ENCODE results near the gene STRN4. TPM values are rescaled to one million over a fixed set of nuclear protein-coding genes. Genes with fewer than 3 reads are reported as not detected.

The STRN4 gene
- total RNA-seq, 2 experiments from 2014 or later: 52.5 to 63.5 TPM

GRCh38 chr19:46678110-46678732, 68.0 kb downstream of the STRN4 start:
- H3K27me3 Mint-ChIP-seq: no peaks in the 10 kb centered on the region
- intact Hi-C loops (cut with micrococcal nuclease): no loop called here
- H3K9me3 Mint-ChIP-seq: no peaks in the 10 kb centered on the region
- H3K36me3 Mint-ChIP-seq (ENCODE audit: low read depth): peaks cover 55% of the 10 kb centered on the region
- ATAC-seq (peak; percentile 97), DNase-seq (peak; percentile 80)
- no peak overlapping the region for H3K4me3 Mint-ChIP-seq
- H3K4me1 Mint-ChIP-seq (ENCODE audit: low read depth): peaks cover 6% of the 10 kb centered on the region
- POLR2A ChIA-PET: interaction anchor here (1.0 to 1.3 kb wide), 2 partner anchors 17 to 76 kb away, joined by 3 to 4 read pairs; partner anchors contain the start of gene CALM3
- H3K27ac Mint-ChIP-seq: peak overlapping the region; percentile 56
- TF ChIP-seq CTCF (IDR thresholded peaks at IDR 0.05): no peak
- CTCF ChIA-PET: interaction anchor here (1.5 kb wide), 1 partner anchor 26 kb away, joined by 4 read pairs; no protein-coding TSS in a partner anchor

GRCh38 chr19:46674416-46675178, 71.7 kb downstream of the STRN4 start:
- no peak for ATAC-seq
- H3K27ac Mint-ChIP-seq: no peak overlapping the region
- TF ChIP-seq CTCF (IDR thresholded peaks at IDR 0.05): no peak
- H3K27me3 Mint-ChIP-seq: no peaks in the 10 kb centered on the region
- H3K36me3 Mint-ChIP-seq (ENCODE audit: low read depth): peaks cover 50% of the 10 kb centered on the region
- peaks cover 6% of the 10 kb centered on the region for H3K4me1 Mint-ChIP-seq (ENCODE audit: low read depth)
- H3K4me3 Mint-ChIP-seq: no peak overlapping the region
- H3K9me3 Mint-ChIP-seq: no peaks in the 10 kb centered on the region
- ChIA-PET CTCF (interaction anchor here (0.6 to 1.6 kb wide), 4 partner anchors 13 to 542 kb away, joined by 3 to 6 read pairs (median 4); no protein-coding TSS in a partner anchor), POLR2A (interaction anchor here (0.5 to 2.1 kb wide), 4 partner anchors 13 to 98 kb away, joined by 3 to 8 read pairs (median 4); no protein-coding TSS in a partner anchor)
- DNase-seq: no peak
- intact Hi-C loops (cut with micrococcal nuclease): no loop called here

- H3K27ac Mint-ChIP-seq: no peak overlapping the region
- H3K4me1 Mint-ChIP-seq (ENCODE audit: low read depth): no peaks in the 10 kb centered on the region
- H3K4me3 Mint-ChIP-seq: no peak overlapping the region
- no peaks in the 10 kb centered on the region for H3K27me3 Mint-ChIP-seq
- no peaks in the 10 kb centered on the region for H3K9me3 Mint-ChIP-seq
- ATAC-seq (no peak), DNase-seq (no peak)
- no peak for TF ChIP-seq CTCF (IDR thresholded peaks at IDR 0.05)
- intact Hi-C loops (cut with micrococcal nuclease): no loop called here
- ChIA-PET CTCF (no interaction called here), POLR2A (no interaction called here)
- peaks cover 25% of the 10 kb centered on the region for H3K36me3 Mint-ChIP-seq (ENCODE audit: low read depth)
Measured at GRCh38 chr19:46670813-46671212, 75.4 kb downstream of the STRN4 start.

Small RNA genes within 50 kb of the gene (microRNA-seq; reads per million reads assigned to microRNA genes)
- gene MIR320E (ENCODE audit: borderline microRNAs expressed, borderline replicate concordance): not detected

Other genes with a start within 250 kb of the STRN4 start
- 100 to 1,000 TPM; 565 to 582 TPM for gene CALM3, start 145.1 kb downstream of the STRN4 start, total RNA-seq
- gene PTGIR, start 121.4 kb downstream of the STRN4 start, total RNA-seq: 10 to 100 TPM; 45.4 to 48.8 TPM
- 10 to 100 TPM; 33.0 to 45.4 TPM for gene GNG8, start 110.2 kb downstream of the STRN4 start, total RNA-seq
- gene DACT3, start 85.3 kb downstream of the STRN4 start, total RNA-seq: 1 to 10 TPM; 5.8 to 6.1 TPM
- gene PRKD2, start 29.3 kb downstream of the STRN4 start, total RNA-seq: 10 to 100 TPM; 81.1 to 86.0 TPM
- gene FKRP, start 393 bp downstream of the STRN4 start, total RNA-seq: 10 to 100 TPM in 1 of 2 experiments, 1 to 10 TPM in 1; 7.7 to 10.1 TPM
- 100 to 1,000 TPM; 235 TPM for gene SLC1A5, start 42.1 kb upstream of the STRN4 start, total RNA-seq
- 100 to 1,000 TPM; 101 to 105 TPM for gene AP2S1, start 104.4 kb upstream of the STRN4 start, total RNA-seq
- gene ARHGAP35, start 114.5 kb upstream of the STRN4 start, total RNA-seq: 10 to 100 TPM; 15.0 to 16.4 TPM